Activated CD4-positive, alpha-beta T cell treated with anti-CD3 and anti-CD28 coated beads, Interleukin-2, amount 50 U/mL, for 24 hours (primary cell): Measurements from ENCODE around the gene NOTCH1.
A peak's percentile ranks its signal among the peaks of the same experiment; 100 is the strongest.

Experiments used
- DNase-seq, 2 donors: peaks; one replicate each; pipeline ENCODE4 v3.0.0-alpha.2; 2020; ENCODE audit warnings: low read depth in 1 of 2, low spot score in 1 of 2

Gene NOTCH1

DNA sequence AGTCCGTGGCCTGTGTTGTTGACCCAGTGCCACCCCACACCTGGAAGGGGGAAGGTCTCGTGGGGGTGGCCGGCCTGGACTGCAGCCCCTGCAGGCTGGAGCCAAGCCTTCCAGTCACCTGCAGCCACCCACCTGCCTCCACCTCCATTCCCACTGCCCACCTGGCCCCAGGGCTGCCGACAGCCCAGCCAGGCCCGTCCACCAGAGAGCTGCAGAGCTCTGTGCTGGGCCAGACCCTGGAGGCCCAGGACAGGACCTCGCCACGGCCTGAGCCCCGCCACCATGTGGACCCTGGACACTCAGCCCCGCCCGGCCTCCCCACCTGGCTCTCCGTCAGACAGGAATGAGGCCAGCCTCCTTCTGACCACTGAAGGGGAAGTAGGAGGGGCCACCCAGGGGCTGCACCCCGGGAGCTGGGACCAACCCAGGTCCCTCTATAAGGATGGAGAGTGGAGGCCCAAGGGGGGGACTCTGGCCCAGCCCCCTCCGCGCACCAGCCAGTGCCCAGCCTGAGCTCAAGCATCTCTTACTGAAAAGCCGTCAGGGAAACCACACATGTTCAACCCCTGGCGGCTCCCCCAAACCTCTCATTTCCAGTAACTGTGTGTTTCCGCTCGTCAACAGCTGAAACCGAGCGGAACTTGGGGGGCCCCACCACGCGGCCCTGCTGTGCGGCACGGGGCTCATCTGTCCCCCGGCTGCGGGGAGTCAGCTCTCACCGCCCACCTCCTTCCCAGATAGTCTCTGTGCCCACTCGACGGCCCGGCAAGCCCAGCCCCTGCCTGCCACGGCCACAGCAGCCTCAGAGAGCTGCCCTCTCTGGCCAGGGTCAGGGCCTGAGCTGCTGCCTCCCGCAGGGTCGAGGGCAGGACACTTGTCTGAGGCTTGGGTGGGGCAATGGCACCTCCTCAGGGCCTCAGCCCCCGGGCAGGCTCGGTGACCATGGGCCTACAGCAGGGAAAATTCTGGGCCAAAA, 12.8 kb downstream of the NOTCH1 start:
- peak; percentile 40 to 62 for DNase-seq

GRCh38 chr9:136531904-136532798, 13.7 kb downstream of the NOTCH1 start:
- DNase-seq: no peak

GRCh38 chr9:136531186-136531903, 14.5 kb downstream of the NOTCH1 start:
- DNase-seq: no peak

DNA sequence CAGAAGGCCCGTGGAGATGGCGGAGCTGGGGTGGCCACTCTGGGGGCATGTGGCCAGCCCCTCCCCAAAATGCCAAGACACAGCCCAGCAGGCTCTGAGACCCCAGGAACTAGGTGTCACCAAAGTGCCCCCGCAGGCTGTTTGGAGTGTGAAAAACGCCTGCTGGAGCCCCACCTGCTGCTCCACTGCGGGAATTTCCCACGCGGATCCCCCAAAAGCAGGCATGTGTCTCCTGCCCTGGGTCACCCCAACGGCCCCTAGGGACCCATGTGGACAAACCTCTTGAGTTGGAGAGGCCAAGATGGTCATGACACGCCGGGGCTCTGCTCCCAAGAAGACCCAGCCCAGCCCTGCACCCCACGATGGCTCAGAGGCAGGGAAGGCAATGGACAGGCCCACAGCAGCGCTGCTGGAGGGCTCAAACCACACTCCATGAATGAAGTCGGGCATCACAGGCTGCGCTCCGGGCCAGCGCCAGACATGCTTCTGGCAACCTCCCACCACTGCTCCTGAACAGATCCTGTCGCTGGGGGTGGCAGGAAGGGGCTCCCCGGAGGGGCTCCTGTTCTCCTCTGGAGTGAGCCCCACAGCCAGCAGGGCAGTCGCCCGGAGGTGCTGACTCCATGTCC, 15.3 kb downstream of the NOTCH1 start:
- DNase-seq: no peak

GRCh38 chr9:136529516-136530460, 16.1 kb downstream of the NOTCH1 start:
- DNase-seq: no peak

DNA sequence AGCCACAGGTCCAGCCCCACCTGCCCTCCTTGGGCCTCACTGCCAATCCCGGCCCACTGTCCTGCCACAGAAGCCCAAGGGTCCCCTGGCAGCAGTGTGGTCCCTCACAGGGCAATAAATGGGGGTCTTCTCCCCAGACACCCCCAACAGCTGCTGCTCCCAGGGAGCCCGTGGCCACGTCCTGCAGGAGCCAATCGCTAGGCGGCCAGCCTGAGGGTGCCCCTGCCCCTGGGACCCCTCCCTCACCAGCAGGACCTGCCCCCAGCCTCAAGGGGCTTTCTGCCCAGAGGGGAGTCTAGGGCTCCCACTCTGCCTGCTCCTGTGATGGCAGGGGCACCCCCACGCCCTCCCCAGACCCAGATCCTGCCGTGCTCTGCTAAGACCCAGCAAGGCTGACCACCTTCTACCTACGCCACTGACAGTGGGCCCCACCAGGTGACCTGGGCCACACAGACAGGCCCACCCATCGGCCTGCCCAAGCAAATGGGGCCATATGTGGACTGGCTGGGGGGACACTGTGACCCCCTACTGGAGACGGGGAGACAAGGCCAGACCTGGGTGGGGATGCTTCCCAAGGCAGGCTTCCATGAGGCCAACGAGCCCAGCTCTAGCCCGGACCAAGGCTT, 17.0 kb downstream of the NOTCH1 start:
- no peak for DNase-seq

GRCh38 chr9:136527721-136528710, 17.8 kb downstream of the NOTCH1 start:
- no peak for DNase-seq

DNA sequence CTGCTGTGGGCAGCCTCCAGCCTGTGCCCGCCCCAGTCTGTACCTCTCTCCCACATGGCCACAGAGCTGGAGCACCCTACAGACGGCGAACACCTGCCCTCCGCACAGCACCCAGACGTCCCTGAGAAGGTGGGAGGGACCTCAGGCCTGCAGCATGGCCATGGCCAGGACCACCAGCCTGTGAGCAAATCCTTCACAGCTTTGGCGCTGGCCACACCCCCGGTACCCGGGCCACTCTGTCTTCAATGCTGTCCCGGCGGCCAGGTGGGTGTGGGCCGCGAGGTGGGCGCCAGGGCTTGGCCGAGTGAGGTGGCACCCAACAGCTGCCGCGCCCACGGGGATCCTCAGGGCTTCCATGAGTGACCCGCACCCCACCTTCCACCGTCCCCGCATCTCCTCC, 18.7 kb downstream of the NOTCH1 start:
- no peak for DNase-seq

GRCh38 chr9:136526625-136527066, 19.2 kb downstream of the NOTCH1 start:
- no peak for DNase-seq

- DNase-seq: no peak
These were observed 19.9 kb downstream of the NOTCH1 start for GRCh38 chr9:136525841-136526499.

DNA sequence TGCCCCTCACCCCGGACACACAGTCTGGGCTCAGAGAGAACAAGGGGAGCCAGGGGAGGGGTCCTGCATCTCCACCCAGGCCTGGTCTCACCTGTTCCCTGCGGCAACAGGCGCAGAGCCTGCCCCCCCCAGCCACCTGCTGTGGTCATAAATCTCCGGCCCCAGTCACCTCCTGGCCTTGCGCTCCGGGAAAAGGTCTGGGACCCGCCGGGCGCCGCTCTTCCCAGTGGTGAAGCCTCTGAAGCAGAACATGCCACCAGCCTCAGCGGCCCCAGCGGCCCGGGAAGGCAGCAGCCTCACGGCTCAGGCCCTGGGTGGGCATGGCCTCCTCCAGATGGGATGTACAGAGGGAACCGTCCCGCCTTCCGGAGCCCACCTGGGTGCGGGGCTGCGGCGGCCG, 20.6 kb downstream of the NOTCH1 start:
- no peak for DNase-seq

DNA sequence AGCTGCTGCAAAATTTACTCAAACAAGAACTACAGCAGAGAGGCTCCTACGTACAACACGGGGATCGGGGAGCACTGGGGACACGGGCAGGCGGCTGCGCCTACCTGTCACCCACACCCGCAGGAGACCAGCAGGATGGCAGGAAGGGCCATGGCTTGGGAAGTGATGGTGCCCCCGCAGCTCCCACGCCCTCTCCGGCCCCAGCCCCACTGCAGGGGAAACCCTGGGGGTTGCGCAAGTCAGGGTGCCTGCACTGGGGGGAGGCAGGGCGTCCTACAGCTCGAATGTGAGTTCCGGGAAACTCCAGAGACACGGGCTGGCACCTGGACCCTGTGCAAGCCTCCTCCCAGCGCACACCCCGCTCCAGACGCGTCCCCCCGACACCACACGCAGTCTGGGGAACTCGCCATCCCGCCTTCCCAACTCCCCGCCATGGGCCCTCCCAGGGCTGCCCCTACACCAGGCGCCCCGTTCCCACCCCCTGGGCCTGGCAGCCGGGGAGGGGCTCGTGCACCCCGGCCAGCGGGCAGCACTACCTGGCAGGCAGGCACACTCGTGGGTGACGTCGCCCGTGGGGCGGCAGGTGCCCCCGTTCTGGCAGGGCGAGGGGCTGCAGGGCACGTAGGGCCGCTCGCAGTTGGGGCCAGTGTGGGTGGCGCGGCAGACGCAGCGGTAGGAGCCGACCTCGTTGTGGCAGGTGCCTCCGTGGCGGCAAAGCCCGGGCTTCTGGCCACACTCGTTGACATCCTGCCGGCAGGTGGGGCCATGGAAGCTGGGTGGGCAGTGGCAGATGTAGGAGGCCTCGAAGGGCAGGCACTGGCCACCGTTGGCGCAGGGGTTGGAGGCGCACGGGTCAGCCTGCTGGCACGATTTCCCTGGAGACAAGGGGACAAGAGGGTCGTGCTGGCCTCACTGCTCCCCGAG, 23.3 kb downstream of the NOTCH1 start:
- no peak for DNase-seq

GRCh38 chr9:136521537-136521936, 24.3 kb downstream of the NOTCH1 start:
- no peak for DNase-seq

GRCh38 chr9:136520053-136520540, 25.8 kb downstream of the NOTCH1 start:
- no peak for DNase-seq

DNA sequence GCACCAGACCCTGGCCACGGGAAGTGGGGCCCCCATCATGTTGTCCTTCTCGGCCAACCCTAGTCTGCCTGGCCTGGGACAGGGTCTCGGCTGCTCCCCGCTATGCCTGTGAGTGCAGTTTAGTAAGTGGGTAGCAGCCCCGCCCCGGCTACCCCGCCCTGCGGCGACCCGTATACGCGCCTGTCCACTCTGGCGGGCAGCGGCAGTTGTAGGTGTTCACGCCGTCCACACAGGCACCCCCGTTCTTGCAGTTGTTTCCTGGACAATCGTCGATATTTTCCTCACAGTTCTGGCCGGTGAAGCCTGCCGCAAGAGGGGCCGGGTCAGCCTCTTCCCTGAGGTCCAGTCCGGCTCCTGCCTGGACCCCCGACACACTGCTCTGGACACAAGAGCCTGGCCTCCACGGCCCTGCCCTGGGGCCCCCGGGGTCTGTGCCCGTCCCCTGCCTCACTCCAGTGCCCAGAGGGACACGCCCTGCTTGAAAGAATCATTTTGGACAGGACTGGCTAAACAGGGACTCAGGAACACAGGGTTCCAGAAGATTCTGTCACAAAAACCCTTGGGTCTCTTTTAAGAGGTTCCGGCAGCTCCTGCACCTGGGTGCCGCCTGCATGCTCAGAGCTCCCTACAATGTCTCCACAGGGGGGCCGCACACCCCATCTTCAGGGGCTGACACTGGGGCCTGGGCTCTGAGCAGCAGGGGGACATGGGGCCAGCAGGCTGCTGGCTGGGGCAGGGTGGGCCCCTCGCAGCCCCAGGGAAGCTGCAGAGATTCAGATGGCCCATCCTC, 26.4 kb downstream of the NOTCH1 start:
- no peak for DNase-seq
